HG03378 (cell line): ENCODE data around the gene GPR153.

Experiments used
- ATAC-seq: cut with Tn5 transposase; IDR thresholded peaks from one replicate; pipeline ENCODE4 v1.9.1; 2021; ENCODE audit warnings: mild to moderate bottlenecking, moderate library complexity; ENCODE audit not compliant: unreplicated experiment

GPR153 gene

GRCh38 chr1:6207075-6207885 lies 53.6 kb downstream of the GPR153 start:
- no peak for ATAC-seq

GRCh38 chr1:6206520-6206855 lies 54.4 kb downstream of the GPR153 start:
- ATAC-seq: no peak

- ATAC-seq: peak; percentile 50
Observed at GRCh38 chr1:6205849-6206519, 54.9 kb downstream of the GPR153 start, which contains the start of gene RNF207. Gene RNF207 (plus strand): TSS chr1:6206119. CDS start chr1:6206536, 417 bp downstream.

GRCh38 chr1:6202256-6202655 lies 58.6 kb downstream of the GPR153 start:
- ATAC-seq: no peak

- no peak for ATAC-seq
Observed at GRCh38 chr1:6200188-6200809, 60.6 kb downstream of the GPR153 start.

GRCh38 chr1:6199298-6200187 lies 61.4 kb downstream of the GPR153 start, which contains the start of gene RPL22:
Gene RPL22 (minus strand): TSS chr1:6199595. CDS start chr1:6199573, 22 bp downstream.
- peak; percentile 85 for ATAC-seq

- peak; percentile 1 for ATAC-seq
Observed at GRCh38 chr1:6198646-6199297, 62.1 kb downstream of the GPR153 start.

- no peak for ATAC-seq
Observed at GRCh38 chr1:6197746-6198427, 63.0 kb downstream of the GPR153 start.
